Hematopoietic multipotent progenitor cell treated with erythropoietin and hydrocortisone succinate and interleukin-3 and kit ligand, for 17 days (in vitro differentiated cells): Measurements from ENCODE around the gene METTL25.
"Not testable (repeated sequence)": the region's sequence is repeated elsewhere in the genome, so short reads cannot be mapped to it uniquely, and the experiment has no call there.

Source experiments
- DNase-seq: peaks from one replicate; pipeline ENCODE4 v3.0.0-alpha.2; 2015; ENCODE audit warnings: low spot score

METTL25 gene, protein sequence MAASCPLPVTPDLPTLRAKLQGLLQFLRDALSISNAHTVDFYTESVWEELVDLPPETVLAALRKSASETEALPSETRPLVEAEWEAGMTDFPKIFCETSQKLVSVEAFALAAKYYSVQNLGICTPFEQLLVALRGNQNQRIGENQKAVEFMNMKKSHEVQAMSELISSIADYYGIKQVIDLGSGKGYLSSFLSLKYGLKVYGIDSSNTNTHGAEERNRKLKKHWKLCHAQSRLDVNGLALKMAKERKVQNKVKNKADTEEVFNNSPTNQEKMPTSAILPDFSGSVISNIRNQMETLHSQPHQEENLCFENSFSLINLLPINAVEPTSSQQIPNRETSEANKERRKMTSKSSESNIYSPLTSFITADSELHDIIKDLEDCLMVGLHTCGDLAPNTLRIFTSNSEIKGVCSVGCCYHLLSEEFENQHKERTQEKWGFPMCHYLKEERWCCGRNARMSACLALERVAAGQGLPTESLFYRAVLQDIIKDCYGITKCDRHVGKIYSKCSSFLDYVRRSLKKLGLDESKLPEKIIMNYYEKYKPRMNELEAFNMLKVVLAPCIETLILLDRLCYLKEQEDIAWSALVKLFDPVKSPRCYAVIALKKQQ

DNA sequence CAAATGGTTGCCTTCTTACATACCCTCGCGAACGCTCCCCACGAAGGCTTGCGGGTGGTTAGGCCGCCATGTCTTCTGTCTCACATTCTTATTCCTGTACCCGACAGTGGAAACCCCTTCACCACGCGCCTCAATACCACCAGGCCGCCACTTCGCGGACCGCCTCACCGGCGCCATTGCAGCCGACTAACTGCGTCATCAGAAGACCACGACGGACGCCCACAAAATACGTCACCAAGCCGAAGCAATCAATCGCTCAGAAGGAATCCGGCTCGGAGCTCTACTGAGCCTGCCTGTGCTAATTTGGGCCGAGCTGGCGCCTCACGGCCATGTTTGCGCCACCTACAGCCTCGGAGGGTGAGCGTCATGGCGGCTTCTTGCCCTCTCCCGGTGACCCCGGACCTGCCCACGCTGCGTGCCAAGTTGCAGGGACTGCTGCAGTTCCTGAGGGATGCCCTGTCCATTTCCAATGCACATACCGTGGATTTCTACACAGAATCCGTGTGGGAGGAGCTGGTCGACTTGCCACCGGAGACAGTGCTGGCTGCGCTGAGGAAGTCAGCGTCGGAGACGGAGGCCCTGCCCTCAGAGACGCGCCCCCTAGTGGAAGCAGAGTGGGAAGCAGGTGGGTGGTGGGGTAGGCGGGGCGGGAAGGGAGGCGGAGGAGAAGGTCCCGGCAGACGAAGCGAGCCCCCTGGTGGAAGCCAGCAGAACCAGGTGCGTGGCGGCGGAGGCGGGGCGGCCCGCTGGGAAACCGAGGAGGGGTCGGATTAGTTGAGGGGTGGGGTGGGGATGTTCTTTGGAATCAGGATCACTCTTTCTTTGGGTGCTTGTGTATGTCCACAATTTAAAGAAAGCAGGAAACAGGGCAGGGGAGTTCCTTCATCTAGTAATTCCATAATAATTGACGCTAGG is at the start of gene METTL25, which contains the start of gene CCDC59:
METTL25 (plus strand) TSS at position 330 of the 915 bp plus-strand sequence; CDS start at position 367, 37 bp downstream.
CCDC59 (minus strand) TSS at position 188 of the 915 bp plus-strand sequence; CDS start at position 177, 11 bp downstream.
- DNase-seq: peak; percentile 98

DNA sequence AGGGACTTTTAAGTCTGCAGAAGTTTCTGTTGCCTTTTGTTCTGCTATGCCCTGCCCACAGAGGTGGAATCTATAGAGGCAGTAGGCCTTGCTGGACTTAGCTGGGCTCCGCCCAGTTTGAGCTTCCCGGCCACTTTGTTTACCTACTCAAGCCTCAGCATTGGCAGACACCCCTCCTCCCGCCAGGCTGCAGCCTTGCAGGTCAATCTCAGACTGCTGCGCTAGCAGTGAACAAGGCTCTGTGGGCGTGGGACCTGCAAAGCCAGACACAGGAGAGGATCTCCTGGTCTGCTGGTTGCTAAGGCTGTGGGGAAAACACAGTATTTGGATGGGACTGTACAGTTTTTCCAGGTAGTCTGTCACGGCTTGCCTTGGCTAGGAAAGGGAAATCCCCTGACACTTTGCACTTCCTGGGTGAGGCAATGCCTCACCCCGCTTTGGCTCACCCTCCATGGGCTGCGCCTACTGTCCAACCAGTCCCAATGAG is 43.9 kb upstream of the METTL25 start:
- no peak for DNase-seq

DNA sequence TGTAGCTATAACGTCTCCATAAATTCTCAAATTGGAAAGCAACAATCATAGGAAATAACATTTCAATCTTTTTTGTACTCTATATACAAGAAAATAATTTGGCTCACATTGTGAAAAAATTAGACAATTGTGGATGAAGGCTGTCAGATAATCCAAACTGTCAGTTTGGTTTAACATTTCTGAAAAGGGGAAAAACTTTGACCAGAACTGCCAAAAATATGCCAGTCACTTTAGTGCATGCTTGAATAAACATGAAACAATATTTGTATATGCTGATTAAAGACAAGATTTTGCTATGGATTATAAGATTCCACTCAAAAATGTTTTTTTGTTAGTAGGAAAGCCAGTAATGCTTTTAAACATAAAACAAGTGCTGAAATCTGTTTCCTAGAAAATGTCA is 39.1 kb upstream of the METTL25 start:
- no peak for DNase-seq

DNA sequence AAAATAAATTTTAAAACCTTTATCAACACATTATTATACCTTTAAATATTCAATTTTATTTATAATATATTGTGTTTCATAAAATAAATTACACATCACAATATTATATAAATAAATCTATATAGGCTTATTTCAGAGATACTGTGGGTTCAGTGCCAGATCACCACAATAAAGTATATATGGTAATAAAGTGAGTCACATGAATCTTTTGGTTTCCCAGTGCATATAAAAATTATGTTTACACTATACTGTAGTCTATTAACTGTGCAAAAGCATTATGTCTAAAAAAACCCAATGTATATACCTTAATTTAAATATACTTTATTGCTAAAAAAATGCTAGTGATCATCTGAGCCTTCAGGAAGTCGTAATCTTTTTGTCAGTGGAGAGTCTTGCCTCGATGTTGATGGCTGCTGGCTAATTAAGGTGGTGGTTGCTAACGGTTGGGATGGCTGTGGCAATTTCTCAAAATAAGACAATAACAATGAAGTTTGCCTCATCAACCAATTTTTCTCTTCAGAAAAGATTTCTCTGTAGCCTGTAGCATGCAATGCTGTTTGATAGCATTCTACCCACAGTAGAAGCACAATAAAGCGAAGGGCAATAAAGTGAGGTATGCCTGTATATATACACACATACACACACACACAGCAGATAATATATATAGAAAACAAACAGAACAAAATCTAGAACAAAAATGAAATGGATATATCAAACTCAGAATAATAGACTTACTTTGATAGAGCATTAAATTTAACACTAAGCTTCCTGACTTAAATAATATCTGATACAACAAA is 32.6 kb upstream of the METTL25 start:
- no peak for DNase-seq

DNA sequence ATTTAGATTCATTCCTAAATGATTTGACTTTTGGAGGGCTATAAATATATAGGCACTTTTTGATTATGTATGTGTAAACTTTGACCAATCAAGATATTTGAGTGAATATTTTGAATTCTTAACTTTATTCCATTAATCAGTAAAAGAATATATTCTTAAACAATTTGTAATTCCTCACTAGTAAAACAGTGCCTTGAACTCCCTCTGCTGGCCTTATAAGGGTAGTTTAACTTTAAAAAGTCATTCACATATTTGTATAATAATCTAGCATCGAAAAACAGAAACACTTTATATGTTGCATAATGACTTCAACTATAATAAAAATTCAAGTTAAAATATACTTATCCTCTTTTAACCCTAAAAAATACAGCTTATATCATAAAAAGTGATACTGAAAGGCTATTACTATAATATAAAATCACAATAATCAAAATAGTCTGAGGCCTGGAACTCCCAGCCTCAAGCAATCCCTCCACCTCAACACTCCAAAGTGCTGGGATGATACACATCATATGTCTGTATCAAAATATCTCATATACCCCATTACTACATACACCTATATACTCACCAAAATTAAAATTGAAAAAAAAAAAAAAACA is 31.3 kb upstream of the METTL25 start:
- no peak for DNase-seq

DNA sequence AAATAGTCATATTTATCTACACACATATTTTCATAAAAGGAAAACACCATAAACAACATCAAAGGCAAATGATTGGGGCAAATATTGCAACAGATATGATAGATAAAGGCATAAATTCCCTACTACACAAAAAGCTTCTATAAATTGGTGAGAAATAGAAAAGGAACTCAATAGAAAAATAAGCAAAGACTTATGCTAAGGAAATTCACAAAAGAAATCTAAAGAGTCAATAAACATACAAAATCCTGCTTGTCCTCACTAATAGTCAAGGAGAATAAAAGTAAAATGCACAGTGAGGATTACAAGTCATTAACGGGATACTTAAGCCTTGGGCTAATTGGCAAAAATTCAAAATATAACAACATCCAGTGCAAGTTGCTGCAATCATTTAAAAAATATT is 30.5 kb upstream of the METTL25 start:
- DNase-seq: no peak

DNA sequence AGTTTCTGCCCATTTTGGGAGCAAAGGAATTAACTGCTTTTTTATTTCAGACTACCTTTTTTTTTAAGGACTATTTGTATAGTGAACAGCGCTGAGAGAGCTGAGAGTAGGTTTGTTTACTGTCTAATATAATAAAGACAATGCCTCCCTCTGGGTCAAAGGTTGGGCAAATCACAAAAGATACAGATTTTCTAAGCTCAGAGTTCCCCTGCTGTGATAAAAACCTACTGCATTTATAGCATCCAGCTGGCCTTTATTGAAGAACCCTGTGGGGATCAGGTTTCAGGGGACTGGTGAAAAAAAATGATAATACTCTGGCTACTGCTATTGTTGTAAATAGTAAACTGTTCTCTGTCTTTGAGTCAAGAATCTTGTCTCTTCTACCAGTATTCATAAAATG is 28.8 kb upstream of the METTL25 start:
- no peak for DNase-seq

DNA sequence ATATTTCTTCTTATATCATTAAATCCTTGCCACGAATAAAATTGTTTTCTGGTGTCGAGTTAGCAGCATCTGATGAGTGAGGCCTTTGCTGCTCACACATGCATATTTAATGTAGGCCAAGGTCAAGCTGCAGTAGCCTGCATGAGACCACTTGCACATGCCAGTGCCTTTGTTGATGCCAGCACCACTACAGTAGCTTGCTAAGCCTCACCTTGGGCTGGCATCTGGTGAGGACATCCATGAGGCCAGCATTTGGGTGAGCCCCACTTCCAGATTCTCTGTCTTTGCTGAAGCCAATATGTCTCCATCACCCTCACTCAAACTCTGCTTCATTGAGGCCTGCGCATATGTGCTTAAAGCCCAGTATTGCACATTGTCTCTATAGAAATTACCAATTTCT is 8.2 kb upstream of the METTL25 start:
- DNase-seq: no peak

DNA sequence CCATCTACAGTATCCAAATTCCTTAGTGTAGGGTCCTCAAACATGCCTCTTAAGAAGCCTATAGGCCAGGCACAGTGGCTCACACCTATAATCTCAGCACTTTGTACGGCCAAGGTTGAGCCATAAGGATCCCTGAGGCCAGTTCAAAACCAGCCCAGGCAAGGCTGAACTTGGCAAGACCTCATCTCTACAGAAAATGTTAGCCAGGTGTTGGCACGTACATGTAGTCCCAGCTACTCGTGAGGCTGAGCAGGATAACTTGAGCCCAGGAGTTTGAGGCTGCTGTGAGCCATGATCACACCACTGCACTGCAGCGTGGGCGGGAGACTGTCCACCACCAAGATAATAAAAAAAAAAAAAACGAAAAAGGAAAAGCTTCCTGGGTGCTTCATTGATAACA is 6.9 kb upstream of the METTL25 start:
- no peak for DNase-seq

DNA sequence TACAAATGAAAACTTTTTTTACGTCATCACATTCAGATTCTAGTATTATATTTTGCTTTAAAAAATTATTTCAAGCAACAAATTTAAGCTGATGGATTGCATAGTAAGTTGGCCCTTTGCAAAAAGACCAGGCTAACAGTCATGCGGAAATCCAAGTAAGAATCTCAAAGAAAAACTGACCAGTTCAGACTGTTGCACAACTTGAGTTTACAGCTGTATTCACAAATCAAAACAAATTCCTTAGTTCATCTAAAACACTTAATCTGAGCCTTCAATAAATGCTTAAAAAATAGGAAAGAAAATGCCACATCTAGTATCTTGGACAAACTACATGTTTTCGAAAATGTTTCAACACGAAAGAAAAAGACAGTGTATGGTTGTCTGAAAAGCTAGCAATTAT is 989 bp upstream of the METTL25 start:
- no peak for DNase-seq

DNA sequence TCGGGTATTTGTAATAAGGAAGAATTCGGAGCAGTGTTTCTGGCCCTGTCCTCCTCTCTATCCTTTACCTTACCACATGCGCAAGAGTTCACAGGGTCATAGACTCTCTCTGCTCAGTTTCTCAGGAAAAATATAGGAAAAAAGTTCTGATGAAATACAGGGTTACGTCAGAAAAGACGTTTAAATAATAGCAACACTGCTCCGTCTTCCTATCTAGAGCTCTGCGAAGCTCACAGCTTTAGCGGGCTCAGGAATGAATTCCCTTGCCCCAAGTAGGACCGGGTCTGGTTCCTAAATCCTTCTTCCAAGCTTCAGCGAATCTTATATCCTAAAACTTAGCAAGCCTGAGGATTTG is 507 bp upstream of the METTL25 start:
- no peak for DNase-seq

DNA sequence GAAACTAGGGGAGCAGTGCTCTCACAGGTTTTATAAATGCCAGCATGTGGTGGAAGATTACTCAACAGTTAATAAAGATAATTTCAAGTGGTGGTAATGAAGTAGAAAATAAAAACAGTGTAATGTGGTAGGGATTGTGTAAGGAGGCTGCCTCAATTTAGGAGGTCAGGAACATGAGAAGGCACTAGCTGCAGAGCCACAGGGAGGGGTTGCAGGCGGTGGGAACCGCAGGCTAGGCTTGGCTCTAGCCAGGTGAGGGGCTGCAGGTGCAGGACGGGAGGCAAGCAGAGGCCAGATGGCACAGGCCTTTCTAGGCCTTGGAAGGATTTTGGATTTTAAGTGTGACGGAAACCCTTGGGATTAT is 768 bp downstream of the METTL25 start:
- DNase-seq: no peak

DNA sequence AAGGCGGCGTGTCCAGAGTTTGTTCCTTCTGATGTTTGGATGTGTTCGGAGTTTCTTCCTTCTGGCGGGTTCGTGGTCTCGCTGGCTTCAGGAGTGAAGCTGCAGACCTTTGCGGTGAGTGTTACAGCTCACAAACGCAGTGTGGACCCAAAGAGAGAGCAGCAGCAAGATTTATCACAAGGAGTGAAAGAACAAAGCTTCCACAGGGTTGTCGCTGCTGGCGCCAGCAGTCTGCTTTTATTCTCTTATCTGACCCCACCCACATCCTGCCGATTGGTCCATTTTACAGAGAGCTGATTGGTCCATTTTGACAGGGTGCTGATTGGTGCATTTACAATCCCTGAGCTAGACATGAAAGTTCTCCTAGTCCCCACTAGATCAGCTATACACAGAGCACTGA is 2.5 kb downstream of the METTL25 start:
- not testable (repeated sequence) for DNase-seq

DNA sequence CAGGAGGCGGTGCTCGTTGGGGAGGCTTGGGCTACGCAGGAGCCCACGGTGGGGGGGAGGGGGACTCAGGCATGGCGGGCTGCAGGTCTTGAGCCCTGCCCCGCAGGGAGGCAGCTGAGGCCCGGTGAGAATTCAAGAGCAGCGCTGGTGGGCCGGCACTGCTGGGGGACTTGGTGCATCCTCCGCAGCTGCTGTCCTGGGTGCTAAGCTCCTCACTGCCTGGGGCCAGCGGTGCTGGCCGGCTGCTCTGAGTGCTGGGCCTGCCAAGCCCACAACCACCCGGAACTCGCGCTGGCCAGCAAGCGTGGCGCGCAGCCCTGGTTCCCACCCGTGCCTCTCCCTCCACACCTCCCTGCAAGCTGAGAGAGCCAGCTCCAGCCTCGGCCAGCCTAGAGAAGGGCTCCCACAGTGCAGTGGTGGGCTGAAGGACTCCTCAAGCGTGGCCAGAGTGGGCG is 3.2 kb downstream of the METTL25 start:
- no peak for DNase-seq

DNA sequence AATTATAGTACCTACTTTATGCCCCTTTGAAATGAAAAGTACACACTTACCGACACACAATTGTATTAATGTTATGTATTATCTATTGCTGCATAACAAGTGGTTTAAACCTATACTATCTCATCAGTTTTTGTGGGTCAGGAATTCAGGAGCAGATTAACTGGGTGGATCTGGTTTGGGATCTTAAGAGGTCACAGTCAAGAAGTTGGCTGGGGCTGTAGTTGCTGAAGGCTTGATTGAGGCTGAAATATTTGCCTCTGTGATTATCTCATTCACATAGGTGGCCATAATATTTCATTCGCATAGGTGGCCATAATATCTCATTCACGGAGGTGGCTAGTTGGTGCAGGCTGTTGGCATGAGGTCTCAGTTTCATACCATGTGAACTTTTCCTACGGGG is 5.7 kb downstream of the METTL25 start:
- no peak for DNase-seq

DNA sequence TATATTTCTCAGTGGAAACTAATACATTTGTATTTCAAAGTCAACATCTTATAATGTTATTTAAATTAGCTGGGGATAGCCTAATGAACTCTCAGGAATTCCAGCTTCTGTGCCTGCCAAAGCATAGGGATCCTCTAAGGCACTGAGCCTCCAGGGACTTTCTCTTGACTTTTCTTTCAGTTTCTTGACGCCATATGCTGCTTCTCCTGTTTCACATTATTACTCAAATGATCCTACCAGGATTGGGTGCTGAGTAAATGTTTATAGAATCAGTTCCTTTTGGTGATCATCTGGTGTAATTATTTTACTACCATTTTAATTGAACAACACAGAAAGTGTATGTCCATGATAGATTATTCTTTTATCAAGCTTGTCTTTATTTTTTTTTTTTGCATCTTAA is 7.9 kb downstream of the METTL25 start:
- no peak for DNase-seq

DNA sequence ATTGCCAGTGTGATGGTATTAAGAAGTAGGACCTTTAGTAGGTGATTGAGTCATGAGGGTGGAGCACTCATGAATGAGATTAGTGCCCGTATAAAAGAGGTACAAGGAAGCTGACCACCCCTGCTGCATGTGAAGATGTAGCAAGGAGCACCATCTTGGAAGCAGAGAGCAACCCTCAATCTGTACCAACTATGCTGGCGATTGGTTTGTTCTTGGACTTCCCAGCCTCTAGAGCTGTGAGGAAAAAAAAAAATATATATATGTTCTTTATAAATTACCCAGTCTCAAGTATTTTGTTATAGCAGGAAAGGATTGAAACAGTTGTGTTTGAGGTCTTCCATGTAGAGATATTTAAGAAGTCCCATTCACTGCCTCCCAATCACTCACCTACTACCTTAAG is 16.9 kb downstream of the METTL25 start:
- DNase-seq: no peak

DNA sequence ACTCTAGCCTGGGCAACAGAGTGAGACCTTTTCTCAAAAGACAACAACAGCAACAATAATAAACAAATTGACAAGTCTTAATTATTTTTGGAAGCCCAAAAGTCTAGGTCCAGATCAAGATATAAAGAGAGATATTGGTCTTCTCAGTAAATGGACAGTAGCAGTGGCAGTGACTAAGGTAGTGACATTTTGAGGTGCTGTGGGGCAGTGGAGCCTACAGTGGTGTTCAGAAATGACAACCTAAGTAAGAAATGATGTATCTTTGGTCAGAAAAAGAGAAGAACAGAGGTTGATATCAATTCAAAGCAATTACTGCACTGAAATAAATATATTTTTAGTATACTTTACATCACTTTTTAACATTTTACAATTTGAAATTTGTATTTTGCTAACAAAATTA is 20.7 kb downstream of the METTL25 start:
- no peak for DNase-seq

DNA sequence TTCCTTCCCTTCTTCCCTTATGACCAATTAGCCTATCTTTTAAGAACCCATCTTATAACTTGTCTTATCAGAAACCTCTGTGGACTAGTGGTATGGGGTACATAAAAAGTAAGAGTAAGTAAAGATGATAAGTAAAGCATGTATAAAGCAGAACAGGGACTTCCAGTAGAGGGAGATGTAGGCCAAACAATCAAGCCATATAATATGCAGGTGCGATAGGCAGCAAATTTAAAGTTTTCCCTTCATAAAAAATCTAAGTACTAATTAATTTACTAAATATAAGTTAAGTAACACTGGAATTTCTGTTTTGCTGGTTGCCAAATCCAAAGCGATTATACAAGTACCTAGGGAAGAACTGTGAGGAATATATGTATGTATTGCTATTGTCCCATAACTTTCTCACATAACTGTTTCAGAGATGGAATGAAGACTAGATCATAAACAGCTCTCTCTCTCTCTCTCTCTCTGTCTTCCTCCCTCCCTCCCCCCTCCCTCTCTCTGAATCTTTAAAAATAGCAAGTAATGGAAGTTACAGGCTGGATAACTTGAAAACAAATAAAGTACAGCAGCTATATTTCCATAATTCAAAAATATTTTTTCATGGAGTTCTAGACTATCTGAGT is 25.7 kb downstream of the METTL25 start:
- no peak for DNase-seq

DNA sequence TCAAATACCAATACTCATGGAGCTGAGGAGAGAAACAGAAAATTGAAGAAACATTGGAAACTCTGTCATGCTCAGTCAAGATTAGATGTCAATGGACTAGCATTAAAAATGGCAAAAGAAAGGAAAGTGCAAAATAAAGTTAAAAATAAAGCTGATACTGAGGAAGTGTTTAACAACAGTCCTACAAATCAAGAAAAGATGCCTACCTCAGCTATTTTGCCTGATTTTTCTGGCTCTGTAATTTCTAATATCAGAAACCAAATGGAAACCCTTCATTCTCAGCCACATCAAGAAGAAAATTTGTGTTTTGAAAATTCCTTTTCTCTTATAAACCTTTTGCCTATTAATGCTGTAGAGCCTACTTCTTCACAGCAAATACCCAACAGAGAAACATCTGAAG is 40.5 kb downstream of the METTL25 start:
- no peak for DNase-seq

DNA sequence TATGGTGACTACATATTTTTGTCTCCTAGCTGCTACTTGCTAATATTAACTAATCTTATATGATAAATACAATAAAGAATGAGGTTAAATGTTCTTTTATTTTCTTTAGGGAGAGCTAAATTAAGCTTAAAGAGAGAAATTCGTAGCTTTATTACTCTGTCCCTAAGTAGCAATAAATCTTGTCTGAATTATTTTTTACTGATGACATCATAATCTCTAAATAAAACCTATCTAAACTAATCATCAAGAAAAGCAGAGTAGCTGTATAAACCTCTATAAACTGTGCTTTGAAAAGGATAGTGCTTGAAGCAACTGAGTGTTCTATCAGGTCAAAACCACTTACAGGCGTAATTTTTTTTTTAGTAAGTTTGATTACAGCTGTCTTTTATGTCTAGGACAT is 42.5 kb downstream of the METTL25 start:
- DNase-seq: no peak
